Neuron (in vitro differentiated cells): Measurements from ENCODE around the gene SLC6A18.
"Not testable (repeated sequence)": the region's sequence is repeated elsewhere in the genome, so short reads cannot be mapped to it uniquely, and the experiment has no call there.

Experiments
- H2AFZ ChIP-seq: one replicate; pipeline ENCODE4 v1.6.1; 2013; ENCODE audit warnings: low read depth, mild to moderate bottlenecking, inconsistent platforms, low read length, moderate library complexity
- H3K27me3 ChIP-seq: one replicate; pipeline ENCODE4 v1.6.1; 2013; ENCODE audit warnings: low read length; ENCODE audit not compliant: insufficient read depth
- H3K36me3 ChIP-seq: one replicate; pipeline ENCODE4 v1.6.1; 2013; ENCODE audit warnings: low read length; ENCODE audit not compliant: insufficient read depth
- H3K4me1 ChIP-seq: one replicate; pipeline ENCODE4 v1.6.1; 2013; ENCODE audit warnings: low read length; ENCODE audit not compliant: insufficient read depth
- H3K4me3 ChIP-seq: 2 replicates; pipeline ENCODE4 v1.5.1; 2013; ENCODE audit warnings: mild to moderate bottlenecking, low read length, moderate library complexity
- H3K9me3 ChIP-seq: one replicate; pipeline ENCODE4 v1.6.1; 2013; ENCODE audit warnings: low read length

Gene SLC6A18

GRCh38 chr5:1279443-1280151 lies 54.4 kb downstream of the SLC6A18 start:
- no peaks in the 10 kb centered on the region for H3K4me1 ChIP-seq

GRCh38 chr5:1280177-1281037 lies 55.2 kb downstream of the SLC6A18 start:
- peaks cover 4% of the 10 kb centered on the region for H3K9me3 ChIP-seq
- H3K27me3 ChIP-seq = no peaks in the 10 kb centered on the region
- no peaks in the 10 kb centered on the region for H3K36me3 ChIP-seq
- no peak overlapping the region for H2AFZ ChIP-seq
- no peak overlapping the region for H3K4me3 ChIP-seq
- no peaks in the 10 kb centered on the region for H3K4me1 ChIP-seq

More at GRCh38 chr5:1279443-1280151, 54.4 kb downstream of the SLC6A18 start:
- no peaks in the 10 kb centered on the region for H3K36me3 ChIP-seq
- no peak overlapping the region for H3K4me3 ChIP-seq
- H2AFZ ChIP-seq = no peak overlapping the region
- no peaks in the 10 kb centered on the region for H3K27me3 ChIP-seq
- peaks cover 4% of the 10 kb centered on the region for H3K9me3 ChIP-seq

- no peak overlapping the region for H2AFZ ChIP-seq
- no peaks in the 10 kb centered on the region for H3K4me1 ChIP-seq
- peaks cover 4% of the 10 kb centered on the region for H3K9me3 ChIP-seq
- no peaks in the 10 kb centered on the region for H3K27me3 ChIP-seq
- no peaks in the 10 kb centered on the region for H3K36me3 ChIP-seq
- no peak overlapping the region for H3K4me3 ChIP-seq
These were observed 56.1 kb downstream of the SLC6A18 start for GRCh38 chr5:1281038-1281882.

- H3K27me3 ChIP-seq = no peaks in the 10 kb centered on the region
- peaks cover 4% of the 10 kb centered on the region for H3K9me3 ChIP-seq
- H3K4me1 ChIP-seq = no peaks in the 10 kb centered on the region
- H3K36me3 ChIP-seq = no peaks in the 10 kb centered on the region
- no peak overlapping the region for H2AFZ ChIP-seq
- no peak overlapping the region for H3K4me3 ChIP-seq
These were observed 57.2 kb downstream of the SLC6A18 start for GRCh38 chr5:1282131-1282992.

- H3K9me3 ChIP-seq, H3K4me3 ChIP-seq, H2AFZ ChIP-seq, H3K36me3 ChIP-seq, H3K4me1 ChIP-seq, H3K27me3 ChIP-seq: not testable (repeated sequence)
These were observed 58.0 kb downstream of the SLC6A18 start for GRCh38 chr5:1282993-1283728.

GRCh38 chr5:1283729-1284041 lies 58.5 kb downstream of the SLC6A18 start:
- not testable (repeated sequence) for H2AFZ ChIP-seq, H3K4me1 ChIP-seq, H3K9me3 ChIP-seq, H3K27me3 ChIP-seq, H3K4me3 ChIP-seq, H3K36me3 ChIP-seq

GRCh38 chr5:1284336-1284970 lies 59.3 kb downstream of the SLC6A18 start:
- H3K36me3 ChIP-seq, H3K4me3 ChIP-seq, H2AFZ ChIP-seq, H3K27me3 ChIP-seq, H3K4me1 ChIP-seq, H3K9me3 ChIP-seq: not testable (repeated sequence)

- Histone ChIP-seq H3K4me1 (no peaks in the 10 kb centered on the region), H3K4me3 (no peak overlapping the region), H3K36me3 (no peaks in the 10 kb centered on the region), H2AFZ (no peak overlapping the region), H3K27me3 (peaks cover 3% of the 10 kb centered on the region), H3K9me3 (no peaks in the 10 kb centered on the region)
These were observed 60.0 kb downstream of the SLC6A18 start for GRCh38 chr5:1285141-1285540.

- H3K4me1 ChIP-seq = no peaks in the 10 kb centered on the region
- no peaks in the 10 kb centered on the region for H3K36me3 ChIP-seq
- peaks cover 3% of the 10 kb centered on the region for H3K27me3 ChIP-seq
- H3K9me3 ChIP-seq = no peaks in the 10 kb centered on the region
- no peak overlapping the region for H3K4me3 ChIP-seq
- H2AFZ ChIP-seq = no peak overlapping the region
These were observed 60.7 kb downstream of the SLC6A18 start for GRCh38 chr5:1285883-1286291.

GRCh38 chr5:1288439-1289335 lies 63.5 kb downstream of the SLC6A18 start:
- Histone ChIP-seq H3K27me3 (peaks cover 13% of the 10 kb centered on the region), H3K4me3 (no peak overlapping the region), H3K9me3 (no peaks in the 10 kb centered on the region), H3K36me3 (no peaks in the 10 kb centered on the region), H3K4me1 (no peaks in the 10 kb centered on the region), H2AFZ (no peak overlapping the region)

- H3K9me3 ChIP-seq, H3K4me3 ChIP-seq, H3K36me3 ChIP-seq, H3K4me1 ChIP-seq, H2AFZ ChIP-seq: not testable (repeated sequence)
- H3K27me3 ChIP-seq = peaks cover 18% of the 10 kb centered on the region
These were observed 64.4 kb downstream of the SLC6A18 start for GRCh38 chr5:1289559-1289958.
